Loucy (cell line): ENCODE data around the gene KIFAP3.
"Not testable (repeated sequence)": the region's sequence is repeated elsewhere in the genome, so short reads cannot be mapped to it uniquely, and the experiment has no call there.

Experiments
- H2AFZ ChIP-seq: fragments of 200-600 bp; sonication (generic); 2 replicates; pipeline ENCODE4 v1.6.0; 2016; ENCODE audit warnings: antibody characterized with exemption, mild to moderate bottlenecking, low read length, moderate library complexity
- H3F3A ChIP-seq: fragments of 200-600 bp; 2 replicates; pipeline ENCODE4 v1.6.0; 2016; ENCODE audit warnings: antibody characterized with exemption, low read depth, mild to moderate bottlenecking
- H3K27me3 ChIP-seq: fragments of 200-600 bp; sonication (generic); 2 replicates; pipeline ENCODE4 v1.6.1; 2014; ENCODE audit warnings: low read length, mild to moderate bottlenecking; ENCODE audit not compliant: insufficient read depth, poor library complexity, severe bottlenecking
- H3K36me3 ChIP-seq: fragments of 200-600 bp; sonication (generic); 2 replicates; pipeline ENCODE4 v1.6.1; 2016; ENCODE audit warnings: low read length; ENCODE audit not compliant: insufficient read depth
- H3K4me1 ChIP-seq: fragments of 200-600 bp; sonication (generic); 2 replicates; pipeline ENCODE4 v1.5.1; 2014; ENCODE audit warnings: low read length, mild to moderate bottlenecking; ENCODE audit not compliant: insufficient read depth, poor library complexity, severe bottlenecking
- H3K4me2 ChIP-seq: fragments of 200-600 bp; sonication (generic); 2 replicates; pipeline ENCODE4 v1.6.0; 2014; ENCODE audit warnings: antibody characterized with exemption, low read length, low read depth, mild to moderate bottlenecking; ENCODE audit not compliant: poor library complexity, severe bottlenecking
- H3K4me3 ChIP-seq: fragments of 200-600 bp; sonication (generic); 2 replicates; pipeline ENCODE4 v1.5.1; 2014; ENCODE audit warnings: low read length, mild to moderate bottlenecking, mixed read lengths; ENCODE audit not compliant: poor library complexity, severe bottlenecking
- H3K79me2 ChIP-seq: fragments of 200-600 bp; sonication (generic); 2 replicates; pipeline ENCODE4 v1.6.1; 2014; ENCODE audit warnings: low read length; ENCODE audit not compliant: insufficient read depth
- H3K9ac ChIP-seq: fragments of 200-600 bp; sonication (generic); 2 replicates; pipeline ENCODE4 v1.6.0; 2014; ENCODE audit warnings: mild to moderate bottlenecking, low read depth, low read length, moderate library complexity; ENCODE audit not compliant: poor library complexity, severe bottlenecking
- H3K9me2 ChIP-seq: fragments of 200-600 bp; sonication (generic); replicated peaks from 2 replicates; pipeline ENCODE4 v1.6.1; 2016; ENCODE audit warnings: low read depth, low read length, mixed read lengths
- H3K9me3 ChIP-seq: fragments of 200-600 bp; sonication (generic); 2 replicates; pipeline ENCODE4 v1.6.1; 2014; ENCODE audit warnings: mild to moderate bottlenecking, antibody characterized with exemption, low read length, low read depth; ENCODE audit not compliant: insufficient read depth
- H4K20me1 ChIP-seq: fragments of 200-600 bp; sonication (generic); 2 replicates; pipeline ENCODE4 v1.6.0; 2014; ENCODE audit warnings: antibody characterized with exemption, low read length, mild to moderate bottlenecking; ENCODE audit not compliant: insufficient read depth, poor library complexity, severe bottlenecking
- CTCF ChIP-seq: fragments of 200-600 bp; sonication (generic); conservative IDR thresholded peaks from 2 replicates; pipeline ENCODE4 v1.5.1; 2014; ENCODE audit warnings: mild to moderate bottlenecking, antibody characterized with exemption, low read length
- EZH2phosphoT487 ChIP-seq: fragments of 200-600 bp; IDR thresholded peaks from 2 replicates; pipeline ENCODE4 v1.6.1; 2018; ENCODE audit warnings: antibody characterized with exemption, mild to moderate bottlenecking, moderate library complexity, borderline replicate concordance

The KIFAP3 gene

GRCh38 chr1:170097449-170097948 lies 23.0 kb upstream of the KIFAP3 start:
- Histone ChIP-seq H3K4me1 (peaks cover 18% of the 10 kb centered on the region), H3K36me3 (no peaks in the 10 kb centered on the region), H4K20me1 (no peaks in the 10 kb centered on the region), H3K9me3 (no peaks in the 10 kb centered on the region), H3F3A (no peaks in the 10 kb centered on the region), H3K9me2 (no peaks in the 10 kb centered on the region), H3K9ac (peak overlapping the region; percentile 31), H2AFZ (peak overlapping the region; percentile 80), H3K27me3 (no peaks in the 10 kb centered on the region), H3K4me3 (peak overlapping the region; percentile 21), H3K4me2 (peak overlapping the region; percentile 58), H3K79me2 (no peaks in the 10 kb centered on the region)
- TF ChIP-seq EZH2phosphoT487 (no peak), CTCF (no peak)

DNA sequence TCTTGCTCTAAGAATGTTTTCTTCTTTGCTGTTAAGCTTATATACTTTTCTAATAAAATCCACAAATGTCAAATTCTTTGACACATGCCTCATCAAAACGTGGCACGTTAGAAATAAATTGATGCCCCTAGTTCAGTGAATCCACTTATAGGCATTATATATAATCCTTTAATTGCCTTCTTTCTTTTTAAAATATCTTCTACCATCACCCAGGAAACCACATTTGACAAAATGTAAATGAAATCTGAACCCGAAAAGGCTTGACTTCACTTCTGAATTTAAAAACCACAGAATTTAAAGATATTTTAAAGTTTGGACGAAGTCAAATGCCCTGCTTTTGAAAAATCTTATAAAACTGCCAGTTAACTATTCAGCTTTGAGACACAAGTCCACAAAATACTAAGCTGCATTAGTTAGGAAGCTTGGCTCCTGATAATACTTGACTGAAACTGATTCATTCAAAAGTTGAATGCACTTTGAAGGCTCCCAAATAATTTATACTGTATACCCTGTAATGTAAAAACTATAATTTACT lies 22.4 kb upstream of the KIFAP3 start:
- no peaks in the 10 kb centered on the region for H3K27me3 ChIP-seq
- TF ChIP-seq CTCF (no peak), EZH2phosphoT487 (no peak)
- no peak overlapping the region for H2AFZ ChIP-seq
- H3K9ac ChIP-seq: no peak overlapping the region
- H3K4me3 ChIP-seq: peak overlapping the region; percentile 21
- H3K9me3 ChIP-seq: no peaks in the 10 kb centered on the region
- no peaks in the 10 kb centered on the region for H4K20me1 ChIP-seq
- H3F3A ChIP-seq: no peaks in the 10 kb centered on the region
- peak overlapping the region; percentile 58 for H3K4me2 ChIP-seq
- peaks cover 18% of the 10 kb centered on the region for H3K4me1 ChIP-seq
- no peaks in the 10 kb centered on the region for H3K36me3 ChIP-seq
- no peaks in the 10 kb centered on the region for H3K9me2 ChIP-seq
- no peaks in the 10 kb centered on the region for H3K79me2 ChIP-seq

DNA sequence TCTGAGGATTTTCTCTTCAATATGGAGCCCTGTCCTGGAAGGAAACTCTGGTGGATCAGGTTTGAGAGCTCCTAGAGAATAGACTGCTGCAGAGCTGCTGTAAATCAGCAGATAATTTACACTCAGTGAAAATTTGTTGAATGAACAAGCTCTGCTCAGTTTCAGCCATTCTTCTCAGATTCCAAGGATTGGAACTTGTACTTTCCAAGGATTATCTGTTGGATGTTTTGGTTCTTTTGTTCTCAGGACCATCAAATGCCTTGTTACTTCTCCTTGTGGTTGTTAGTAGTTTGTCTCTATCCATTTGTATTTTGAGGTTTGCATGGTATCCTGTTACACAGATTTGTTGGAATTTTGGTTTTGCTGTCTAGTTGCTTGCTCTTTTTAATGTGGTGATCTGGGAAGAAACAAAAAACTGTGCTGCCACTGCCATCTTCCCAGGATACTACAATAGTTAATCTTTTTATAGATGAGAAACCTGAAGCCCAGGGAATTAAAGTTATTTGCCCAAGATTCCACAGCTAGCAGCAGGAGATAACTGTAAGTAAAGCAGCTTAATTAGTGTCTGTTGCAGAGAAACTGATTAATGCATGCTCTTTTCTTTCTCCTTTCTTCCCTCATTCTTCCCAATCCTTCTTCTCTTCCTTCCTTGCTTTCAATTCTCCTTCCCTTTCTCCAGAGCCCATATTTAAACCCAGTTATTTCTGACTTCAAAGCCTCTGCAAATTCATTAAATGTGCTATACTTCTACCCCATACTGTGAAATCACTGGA lies 21.7 kb upstream of the KIFAP3 start:
- Histone ChIP-seq H3K4me1 (peaks cover 18% of the 10 kb centered on the region), H3K4me2 (no peak overlapping the region), H3K36me3 (no peaks in the 10 kb centered on the region), H2AFZ (no peak overlapping the region), H3K9me3 (no peaks in the 10 kb centered on the region), H3K27me3 (no peaks in the 10 kb centered on the region), H3K9ac (no peak overlapping the region), H3F3A (no peaks in the 10 kb centered on the region), H4K20me1 (no peaks in the 10 kb centered on the region), H3K4me3 (no peak overlapping the region), H3K79me2 (no peaks in the 10 kb centered on the region), H3K9me2 (no peaks in the 10 kb centered on the region)
- TF ChIP-seq EZH2phosphoT487: no peak
- no peak for TF ChIP-seq CTCF

DNA sequence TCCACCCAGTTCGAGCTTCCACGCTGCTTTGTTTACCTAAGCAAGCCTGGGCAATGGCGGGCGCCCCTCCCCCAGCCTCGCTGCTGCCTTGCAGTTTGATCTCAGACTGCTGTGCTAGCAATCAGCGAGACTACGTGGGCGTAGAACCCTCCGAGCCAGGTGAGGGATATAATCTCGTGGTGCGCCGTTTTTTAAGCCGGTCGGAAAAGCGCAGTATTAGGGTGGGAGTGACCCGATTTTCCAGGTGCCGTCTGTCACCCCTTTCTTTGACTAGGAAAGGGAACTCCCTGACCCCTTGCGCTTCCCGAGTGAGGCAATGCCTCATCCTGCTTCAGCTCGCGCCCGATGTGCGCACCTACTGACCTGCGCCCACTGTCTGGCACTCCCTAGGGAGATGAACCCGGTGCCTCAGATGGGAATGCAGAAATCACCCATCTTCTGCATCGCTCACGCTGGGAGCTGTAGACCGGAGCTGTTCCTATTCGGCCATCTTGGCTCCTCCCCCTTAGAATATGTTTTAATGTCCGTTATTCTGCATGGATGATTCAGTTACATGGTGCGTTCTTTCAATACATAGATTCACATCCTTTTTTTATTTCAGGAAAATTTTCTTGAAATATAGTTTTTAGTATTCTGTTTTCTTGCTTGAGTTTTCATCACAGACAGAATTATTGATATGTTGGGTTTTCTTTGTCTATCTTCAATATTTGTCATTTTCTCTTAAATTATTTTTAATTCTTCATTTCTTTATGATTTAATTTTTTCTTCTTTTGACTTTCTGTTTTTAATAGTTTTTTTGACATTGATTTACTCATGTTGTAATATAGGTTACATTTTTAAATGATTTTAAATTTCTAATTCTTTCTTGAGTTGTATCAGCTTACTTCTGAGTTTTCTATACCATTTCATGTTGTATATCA lies 20.5 kb upstream of the KIFAP3 start:
- not testable (repeated sequence) for H4K20me1 ChIP-seq, H3K36me3 ChIP-seq, H3K4me2 ChIP-seq, H3K9ac ChIP-seq, H3K9me3 ChIP-seq, H2AFZ ChIP-seq, H3K79me2 ChIP-seq, H3K9me2 ChIP-seq, H3K4me3 ChIP-seq, H3F3A ChIP-seq, H3K27me3 ChIP-seq
- H3K4me1 ChIP-seq: peaks cover 18% of the 10 kb centered on the region
